ENCODE data around the gene DYNLT4.
"Not testable (repeated sequence)": the region's sequence is repeated elsewhere in the genome, so short reads cannot be mapped to it uniquely, and the experiment has no call there.

The DYNLT4 gene

DNA sequence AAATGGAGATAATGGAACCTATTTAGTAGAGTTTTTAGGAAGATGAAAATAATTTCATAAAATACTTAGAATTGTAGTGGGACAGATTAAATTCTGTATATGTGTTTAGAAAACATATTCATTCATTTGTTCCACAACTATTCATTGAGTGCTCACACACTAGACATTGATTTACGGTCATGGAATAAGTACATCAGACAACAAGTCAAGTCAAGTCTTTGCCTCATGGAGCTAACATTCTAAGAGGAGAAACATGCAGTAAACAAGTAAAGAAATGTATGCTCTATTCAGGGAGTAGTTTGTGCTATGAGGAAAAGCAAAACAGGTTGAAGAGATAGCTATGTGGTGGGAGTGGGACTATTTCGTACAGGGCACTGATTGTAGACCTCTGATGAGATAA is 10.2 kb upstream of the DYNLT4 start:
- TF ChIP-seq, protein P1, sequence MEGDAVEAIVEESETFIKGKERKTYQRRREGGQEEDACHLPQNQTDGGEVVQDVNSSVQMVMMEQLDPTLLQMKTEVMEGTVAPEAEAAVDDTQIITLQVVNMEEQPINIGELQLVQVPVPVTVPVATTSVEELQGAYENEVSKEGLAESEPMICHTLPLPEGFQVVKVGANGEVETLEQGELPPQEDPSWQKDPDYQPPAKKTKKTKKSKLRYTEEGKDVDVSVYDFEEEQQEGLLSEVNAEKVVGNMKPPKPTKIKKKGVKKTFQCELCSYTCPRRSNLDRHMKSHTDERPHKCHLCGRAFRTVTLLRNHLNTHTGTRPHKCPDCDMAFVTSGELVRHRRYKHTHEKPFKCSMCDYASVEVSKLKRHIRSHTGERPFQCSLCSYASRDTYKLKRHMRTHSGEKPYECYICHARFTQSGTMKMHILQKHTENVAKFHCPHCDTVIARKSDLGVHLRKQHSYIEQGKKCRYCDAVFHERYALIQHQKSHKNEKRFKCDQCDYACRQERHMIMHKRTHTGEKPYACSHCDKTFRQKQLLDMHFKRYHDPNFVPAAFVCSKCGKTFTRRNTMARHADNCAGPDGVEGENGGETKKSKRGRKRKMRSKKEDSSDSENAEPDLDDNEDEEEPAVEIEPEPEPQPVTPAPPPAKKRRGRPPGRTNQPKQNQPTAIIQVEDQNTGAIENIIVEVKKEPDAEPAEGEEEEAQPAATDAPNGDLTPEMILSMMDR (IDR thresholded peaks at IDR 0.05): no peak
- Histone ChIP-seq H3K36me3 (no peaks in the 10 kb centered on the region), H3K9me3 (no peaks in the 10 kb centered on the region), H3K4me3 (ENCODE audit: low read depth in 1 of 2, low read length in 1 of 2) (no peak overlapping the region), H3K27me3 (no peaks in the 10 kb centered on the region), H3K4me1 (ENCODE audit: control insufficient read depth in 1 of 2, insufficient read depth in 1 of 2, low read depth in 1 of 2, low read length in 1 of 2) (peaks cover 25 to 32% of the 10 kb centered on the region in 2 experiments), H3K27ac (no peak overlapping the region)

DNA sequence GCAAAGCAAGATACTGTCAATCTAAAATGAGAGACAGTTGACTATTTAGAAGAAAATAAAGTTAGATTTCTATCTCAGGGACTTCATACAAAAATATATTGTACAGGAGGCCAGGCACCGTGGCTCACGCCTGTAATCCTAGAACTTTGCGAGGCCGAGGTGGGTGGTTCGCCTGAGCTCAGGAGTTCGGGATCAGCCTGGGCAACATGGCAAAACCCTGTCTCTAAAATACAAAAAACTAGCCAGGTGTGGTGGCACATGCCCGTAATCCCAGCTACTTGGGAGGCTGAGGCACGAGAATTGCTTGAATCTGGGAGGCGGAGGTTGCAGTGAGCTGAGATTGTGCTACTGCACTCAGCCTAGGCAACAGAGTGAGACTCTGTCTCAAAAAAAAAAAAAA is 8.8 kb upstream of the DYNLT4 start:
- not testable (repeated sequence) for H3K4me3 ChIP-seq (ENCODE audit: low read depth in 1 of 2, low read length in 1 of 2); H3K9me3 ChIP-seq; H3K27me3 ChIP-seq; H3K27ac ChIP-seq; H3K36me3 ChIP-seq
- peaks cover 26 to 39% of the 10 kb centered on the region in 2 experiments for H3K4me1 ChIP-seq (ENCODE audit: control insufficient read depth in 1 of 2, insufficient read depth in 1 of 2, low read depth in 1 of 2, low read length in 1 of 2)

DNA sequence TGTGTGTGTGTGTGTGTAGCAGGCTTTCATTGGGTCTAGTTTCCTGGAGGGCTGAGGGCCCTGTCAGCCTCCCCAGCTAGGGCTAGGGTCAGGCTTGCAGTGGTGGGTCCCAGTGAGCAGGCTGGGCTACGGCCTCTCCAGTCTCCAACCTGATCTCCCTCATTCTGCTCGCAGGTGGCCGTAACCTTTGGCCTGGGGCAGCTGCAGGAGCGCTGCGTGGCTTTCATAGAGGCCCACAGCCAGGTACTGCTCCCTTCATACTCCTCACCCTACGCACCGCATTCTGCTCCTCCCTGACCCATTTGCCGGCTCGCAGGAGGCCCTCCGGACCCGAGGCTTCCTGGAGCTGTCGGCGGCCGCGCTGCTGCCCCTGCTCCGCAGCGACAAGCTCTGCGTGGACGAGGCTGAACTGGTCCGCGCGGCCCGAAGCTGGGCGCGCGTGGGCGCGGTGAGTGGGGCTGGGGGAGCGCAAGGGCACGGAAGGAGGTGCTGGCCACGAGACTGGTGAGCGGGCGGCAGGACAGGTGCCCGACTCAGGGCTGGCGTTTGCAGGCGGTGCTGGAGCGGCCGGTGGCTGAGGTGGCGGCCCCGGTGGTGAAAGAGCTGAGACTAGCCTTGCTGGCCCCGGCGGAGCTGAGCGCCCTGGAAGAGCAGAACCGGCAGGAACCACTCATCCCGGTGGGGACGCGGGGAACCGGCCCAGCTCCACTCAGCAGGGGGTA is 5.8 kb upstream of the DYNLT4 start:
- Histone ChIP-seq H3K4me3 (ENCODE audit: low read depth in 1 of 2, low read length in 1 of 2) (peak overlapping the region; percentile 62 to 69), H3K9me3 (no peaks in the 10 kb centered on the region), H3K27ac (peak overlapping the region; percentile 78), H3K36me3 (no peaks in the 10 kb centered on the region), H3K4me1 (ENCODE audit: control insufficient read depth in 1 of 2, insufficient read depth in 1 of 2, low read depth in 1 of 2, low read length in 1 of 2) (peaks cover 39 to 52% of the 10 kb centered on the region in 2 experiments), H3K27me3 (no peaks in the 10 kb centered on the region)
- TF ChIP-seq, protein P1 (IDR thresholded peaks at IDR 0.05): no peak

DNA sequence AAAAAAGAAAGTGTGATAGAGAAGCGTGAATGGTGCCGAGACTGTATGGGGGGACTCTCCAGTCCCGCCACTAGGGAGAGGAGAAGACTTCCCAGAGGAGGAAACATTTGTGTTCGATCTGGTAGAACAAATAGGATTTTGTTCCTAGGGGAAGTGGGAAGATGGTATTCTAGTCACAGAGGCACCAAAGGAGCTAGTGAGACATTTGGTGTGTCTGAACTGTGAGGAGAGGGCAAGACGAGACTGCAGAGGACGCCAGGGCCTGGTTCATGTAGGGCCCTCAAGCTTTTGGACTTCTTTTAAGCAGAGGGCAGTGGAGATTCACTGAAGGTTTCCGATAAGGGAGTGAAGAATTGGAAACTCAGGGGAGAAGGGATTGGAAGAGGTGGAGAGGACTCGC is 4.1 kb upstream of the DYNLT4 start:
- peaks cover 10% of the 10 kb centered on the region for H3K36me3 ChIP-seq
- H3K27me3 ChIP-seq: no peaks in the 10 kb centered on the region
- peak overlapping the region; percentile 26 for H3K27ac ChIP-seq
- no peak overlapping the region for H3K4me3 ChIP-seq (ENCODE audit: low read depth in 1 of 2, low read length in 1 of 2)
- TF ChIP-seq, protein P1 (IDR thresholded peaks at IDR 0.05): no peak
- no peaks in the 10 kb centered on the region for H3K9me3 ChIP-seq
- peaks cover 56 to 70% of the 10 kb centered on the region in 2 experiments for H3K4me1 ChIP-seq (ENCODE audit: control insufficient read depth in 1 of 2, insufficient read depth in 1 of 2, low read depth in 1 of 2, low read length in 1 of 2)

DNA sequence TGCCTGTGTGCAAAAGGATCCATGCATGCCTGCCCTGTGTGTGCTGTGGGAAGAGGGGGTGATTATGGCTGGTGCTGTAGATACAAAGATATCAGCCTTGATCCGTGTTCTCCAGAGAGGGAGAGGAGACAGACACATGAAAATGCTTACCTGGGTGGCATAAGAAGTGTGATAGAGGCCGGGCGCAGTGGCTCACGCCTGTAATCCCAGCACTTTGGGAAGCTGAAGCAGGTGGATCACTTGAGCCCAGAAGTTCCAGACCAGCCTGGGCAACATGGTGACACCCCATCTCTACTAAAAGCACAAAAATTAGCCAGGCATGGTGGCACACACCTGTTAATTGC is 3.6 kb upstream of the DYNLT4 start:
- Histone ChIP-seq H3K4me3 (ENCODE audit: low read depth in 1 of 2, low read length in 1 of 2) (peak overlapping the region; percentile 11 to 56), H3K4me1 (ENCODE audit: control insufficient read depth in 1 of 2, insufficient read depth in 1 of 2, low read depth in 1 of 2, low read length in 1 of 2) (peaks cover 61 to 74% of the 10 kb centered on the region in 2 experiments), H3K36me3 (peaks cover 15% of the 10 kb centered on the region), H3K27ac (peak overlapping the region; percentile 100)
- not testable (repeated sequence) for H3K27me3 ChIP-seq, H3K9me3 ChIP-seq

- TF ChIP-seq, protein P1 (IDR thresholded peaks at IDR 0.05): no peak
- Histone ChIP-seq H3K4me3 (ENCODE audit: low read depth in 1 of 2, low read length in 1 of 2) (peak overlapping the region; percentile 11 to 56), H3K27ac (peak overlapping the region; percentile 100), H3K36me3 (peaks cover 20% of the 10 kb centered on the region), H3K27me3 (no peaks in the 10 kb centered on the region), H3K9me3 (no peaks in the 10 kb centered on the region), H3K4me1 (ENCODE audit: control insufficient read depth in 1 of 2, insufficient read depth in 1 of 2, low read depth in 1 of 2, low read length in 1 of 2) (peaks cover 63 to 74% of the 10 kb centered on the region in 2 experiments)
Measured at GRCh38 chr1:44810101-44810761, 3.1 kb upstream of the DYNLT4 start.
